K562 (cell line): Measurements from ENCODE around the gene TERB1.
"Not testable (repeated sequence)": the region's sequence is repeated elsewhere in the genome, so short reads cannot be mapped to it uniquely, and the experiment has no call there.

ENCODE experiments used
- CHD2 ChIP-seq: IDR thresholded peaks from 2 replicates; pipeline ENCODE4 v1.6.1; 2011; ENCODE audit warnings: low read depth, low read length
- EP300 ChIP-seq: IDR thresholded peaks from 2 replicates; pipeline ENCODE4 v1.6.1; 2012; ENCODE audit warnings: low read length, improper control_type of control experiment
- FOXJ2 ChIP-seq: fragments of 200-800 bp; sonication (Bioruptor generic); IDR thresholded peaks from 2 replicates; pipeline ENCODE4 v1.6.1; 2016; ENCODE audit warnings: missing genetic modification characterization, missing compliant biosample characterization
- FOXJ3 ChIP-seq: sonication (generic); formaldehyde crosslinking; IDR thresholded peaks from 2 replicates; pipeline ENCODE4 v1.4.0; 2020; ENCODE audit warnings: mild to moderate bottlenecking, missing genetic modification reagents
- GATAD2B ChIP-seq: fragments of 450-650 bp; IDR thresholded peaks from 2 replicates; pipeline ENCODE4 v1.6.1; 2017; ENCODE audit warnings: mild to moderate bottlenecking, borderline replicate concordance
- POLR2A ChIP-seq: fragments of 450-650 bp; conservative IDR thresholded peaks from 2 replicates; pipeline ENCODE4 v1.6.1; 2016
- RUNX1 ChIP-seq: sonication (generic); IDR thresholded peaks from 2 replicates; pipeline ENCODE4 v1.6.1; 2016; ENCODE audit warnings: antibody characterized with exemption, low read depth
- ZBTB1 ChIP-seq: sonication (generic); formaldehyde crosslinking; IDR thresholded peaks from 2 replicates; pipeline ENCODE4 v1.8.1; 2023; ENCODE audit warnings: missing genetic modification reagents, low read depth, mild to moderate bottlenecking, borderline replicate concordance
- ZNF24 ChIP-seq: fragments of 450-650 bp; IDR thresholded peaks from 2 replicates; pipeline ENCODE4 v1.6.1; 2016
- ZNF707 ChIP-seq: fragments of 250-450 bp; sonication (Bioruptor Pico); conservative IDR thresholded peaks from 2 replicates; pipeline ENCODE4 v1.8.0; 2022; ENCODE audit warnings: inconsistent platforms, mild to moderate bottlenecking, moderate library complexity
- TF ChIP-seq, protein P1 (sequence below): fragments of 250-450 bp; sonication (Bioruptor Pico); IDR thresholded peaks from 2 replicates; pipeline ENCODE4 v1.5.0; 2020; ENCODE audit warnings: mild to moderate bottlenecking
- TF ChIP-seq, protein P2 (sequence below), 3 experiments: IDR thresholded peaks in 2 of 3; conservative IDR thresholded peaks in 1 of 3; 2 replicates each; pipeline ENCODE4 v1.5.1; 2011 to 2012; ENCODE audit warnings: low read length in 3 of 3, mild to moderate bottlenecking in 3 of 3, control low read depth in 2 of 3, improper control_type of control experiment in 1 of 3, inconsistent platforms in 1 of 3, low read depth in 1 of 3, mixed read lengths in 1 of 3, moderate library complexity in 1 of 3; ENCODE audit not compliant: insufficient read depth in 2 of 3

DNA sequence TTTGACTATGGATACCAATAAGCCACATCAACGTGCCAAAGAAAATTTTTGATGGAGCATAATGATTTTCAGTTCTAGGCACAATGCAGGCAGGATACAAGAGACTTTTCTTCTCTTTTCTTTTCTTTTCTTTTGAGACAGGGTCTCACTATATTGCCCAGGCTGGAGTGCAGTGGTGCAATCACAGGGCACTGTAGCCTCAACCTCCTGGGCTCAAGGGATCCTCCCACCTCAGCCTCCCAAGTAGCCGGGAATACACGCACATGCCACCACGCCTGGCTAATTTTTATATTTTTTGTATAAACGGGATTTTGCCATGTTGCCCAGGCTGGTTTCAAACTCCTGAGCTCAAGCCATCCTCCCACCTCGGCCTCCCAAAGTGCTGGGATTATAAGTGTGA, 7.4 kb downstream of the TERB1 start:
- TF ChIP-seq ZNF24; FOXJ2 (tag); POLR2A; RUNX1; FOXJ3 (CRISPR knock-in tag); ZBTB1 (CRISPR knock-in tag); CHD2; ZNF707 (CRISPR knock-in tag); GATAD2B; EP300: not testable (repeated sequence)
- TF ChIP-seq, protein P1, sequence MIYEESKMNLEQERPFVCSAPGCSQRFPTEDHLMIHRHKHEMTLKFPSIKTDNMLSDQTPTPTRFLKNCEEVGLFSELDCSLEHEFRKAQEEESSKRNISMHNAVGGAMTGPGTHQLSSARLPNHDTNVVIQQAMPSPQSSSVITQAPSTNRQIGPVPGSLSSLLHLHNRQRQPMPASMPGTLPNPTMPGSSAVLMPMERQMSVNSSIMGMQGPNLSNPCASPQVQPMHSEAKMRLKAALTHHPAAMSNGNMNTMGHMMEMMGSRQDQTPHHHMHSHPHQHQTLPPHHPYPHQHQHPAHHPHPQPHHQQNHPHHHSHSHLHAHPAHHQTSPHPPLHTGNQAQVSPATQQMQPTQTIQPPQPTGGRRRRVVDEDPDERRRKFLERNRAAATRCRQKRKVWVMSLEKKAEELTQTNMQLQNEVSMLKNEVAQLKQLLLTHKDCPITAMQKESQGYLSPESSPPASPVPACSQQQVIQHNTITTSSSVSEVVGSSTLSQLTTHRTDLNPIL (CRISPR knock-in tag), result not testable (repeated sequence)
- TF ChIP-seq, protein P2, sequence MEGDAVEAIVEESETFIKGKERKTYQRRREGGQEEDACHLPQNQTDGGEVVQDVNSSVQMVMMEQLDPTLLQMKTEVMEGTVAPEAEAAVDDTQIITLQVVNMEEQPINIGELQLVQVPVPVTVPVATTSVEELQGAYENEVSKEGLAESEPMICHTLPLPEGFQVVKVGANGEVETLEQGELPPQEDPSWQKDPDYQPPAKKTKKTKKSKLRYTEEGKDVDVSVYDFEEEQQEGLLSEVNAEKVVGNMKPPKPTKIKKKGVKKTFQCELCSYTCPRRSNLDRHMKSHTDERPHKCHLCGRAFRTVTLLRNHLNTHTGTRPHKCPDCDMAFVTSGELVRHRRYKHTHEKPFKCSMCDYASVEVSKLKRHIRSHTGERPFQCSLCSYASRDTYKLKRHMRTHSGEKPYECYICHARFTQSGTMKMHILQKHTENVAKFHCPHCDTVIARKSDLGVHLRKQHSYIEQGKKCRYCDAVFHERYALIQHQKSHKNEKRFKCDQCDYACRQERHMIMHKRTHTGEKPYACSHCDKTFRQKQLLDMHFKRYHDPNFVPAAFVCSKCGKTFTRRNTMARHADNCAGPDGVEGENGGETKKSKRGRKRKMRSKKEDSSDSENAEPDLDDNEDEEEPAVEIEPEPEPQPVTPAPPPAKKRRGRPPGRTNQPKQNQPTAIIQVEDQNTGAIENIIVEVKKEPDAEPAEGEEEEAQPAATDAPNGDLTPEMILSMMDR (IDR thresholded peaks at IDR 0.05 in 2 of 3, conservative IDR thresholded peaks at IDR 0.05 in 1 of 3; ENCODE audit: insufficient read depth in 2 of 3, low read depth in 1 of 3, low read length in 3 of 3), result not testable (repeated sequence)
